Astrocyte (in vitro differentiated cells and primary cell): Measurements from ENCODE around the gene NUMB. TPM values are rescaled to one million over a fixed set of nuclear protein-coding genes. Genes with fewer than 3 reads are reported as not detected.

Source experiments
- DNase-seq: peaks from one replicate; pipeline ENCODE4 v3.0.0-alpha.2; 2010; ENCODE audit warnings: low read depth
- FAIRE-seq: peaks from 2 replicates; lab custom pipeline; 2011; peaks lifted over from hg19 to GRCh38; lab: Jason Lieb, UNC
- H2AFZ ChIP-seq: 2 replicates; pipeline ENCODE4 v1.6.0; 2012; ENCODE audit warnings: low read depth, low read length, inconsistent platforms
- H3K27ac ChIP-seq: 2 replicates; pipeline ENCODE4 v1.5.1; 2011; ENCODE audit warnings: low read depth, low read length, inconsistent platforms
- H3K27me3 ChIP-seq: 2 replicates; pipeline ENCODE4 v1.6.0; 2011; ENCODE audit warnings: low read length, inconsistent platforms; ENCODE audit not compliant: insufficient read depth
- H3K36me3 ChIP-seq: 2 replicates; pipeline ENCODE4 v1.5.1; 2011; ENCODE audit warnings: low read length, inconsistent platforms; ENCODE audit not compliant: insufficient read depth
- H3K4me1 ChIP-seq: 2 replicates; pipeline ENCODE4 v1.5.1; 2011; ENCODE audit warnings: low read length, inconsistent platforms; ENCODE audit not compliant: insufficient read depth
- H3K4me2 ChIP-seq: 2 replicates; pipeline ENCODE4 v1.6.0; 2012; ENCODE audit warnings: low read length, inconsistent platforms
- H3K4me3 ChIP-seq: 2 replicates; pipeline ENCODE4 v1.5.1; 2011; ENCODE audit warnings: low read depth, mild to moderate bottlenecking, low read length, inconsistent platforms; ENCODE audit not compliant: insufficient read depth
- H3K79me2 ChIP-seq: 2 replicates; pipeline ENCODE4 v1.6.0; 2012; ENCODE audit warnings: mild to moderate bottlenecking, low read length, inconsistent platforms; ENCODE audit not compliant: insufficient read depth
- H3K9ac ChIP-seq: 2 replicates; pipeline ENCODE4 v1.6.0; 2012; ENCODE audit warnings: mild to moderate bottlenecking, low read length, inconsistent platforms
- H3K9me3 ChIP-seq: 2 replicates; pipeline ENCODE4 v1.5.1; 2012; ENCODE audit warnings: low read depth, mild to moderate bottlenecking, low read length, inconsistent platforms; ENCODE audit not compliant: insufficient read depth
- H4K20me1 ChIP-seq: 2 replicates; pipeline ENCODE4 v1.6.0; 2012; ENCODE audit warnings: low read length, inconsistent platforms; ENCODE audit not compliant: insufficient read depth
- H3K27ac Mint-ChIP-seq: one replicate; pipeline ENCODE4 v1.8.0; 2021; ENCODE audit warnings: mild to moderate bottlenecking, mixed read lengths; ENCODE audit not compliant: unreplicated experiment
- H3K27me3 Mint-ChIP-seq: one replicate; pipeline ENCODE4 v1.8.0; 2021; ENCODE audit warnings: low read depth, mixed read lengths; ENCODE audit not compliant: unreplicated experiment
- H3K36me3 Mint-ChIP-seq: one replicate; pipeline ENCODE4 v1.8.0; 2021; ENCODE audit warnings: low read depth, mixed read lengths; ENCODE audit not compliant: unreplicated experiment
- H3K4me1 Mint-ChIP-seq: one replicate; pipeline ENCODE4 v1.8.0; 2021; ENCODE audit warnings: low read depth, mixed read lengths; ENCODE audit not compliant: unreplicated experiment
- H3K4me3 Mint-ChIP-seq: one replicate; pipeline ENCODE4 v1.8.0; 2021; ENCODE audit warnings: mild to moderate bottlenecking, moderate library complexity, mixed read lengths; ENCODE audit not compliant: unreplicated experiment
- H3K9me3 Mint-ChIP-seq: one replicate; pipeline ENCODE4 v1.8.0; 2021; ENCODE audit warnings: mild to moderate bottlenecking, mixed read lengths; ENCODE audit not compliant: unreplicated experiment
- CTCF ChIP-seq: IDR thresholded peaks from 2 replicates; pipeline ENCODE4 v1.5.1; 2011; ENCODE audit warnings: low read depth, mild to moderate bottlenecking, inconsistent platforms, low read length, moderate library complexity; ENCODE audit not compliant: insufficient read depth
- EZH2 ChIP-seq: IDR thresholded peaks from 2 replicates; pipeline ENCODE4 v1.6.1; 2012; ENCODE audit warnings: mild to moderate bottlenecking, low read length, inconsistent platforms; ENCODE audit not compliant: insufficient read depth
- total RNA-seq: library from RNA; stranded (reverse); gene quantifications from 2 replicates; pipeline ENCODE4 v1.2.1, GENCODE V29; 2021

The NUMB gene
- total RNA-seq, 1 donor from 2014 or later: 93.9 TPM

GRCh38 chr14:73231981-73232851, 226.1 kb downstream of the NUMB start:
- Histone ChIP-seq H3K27ac (no peak overlapping the region), H3K4me1 (peaks cover 18% of the 10 kb centered on the region), H3K9me3 (no peaks in the 10 kb centered on the region), H3K9ac (no peak overlapping the region), H3K79me2 (no peaks in the 10 kb centered on the region), H3K36me3 (no peaks in the 10 kb centered on the region), H3K4me3 (no peak overlapping the region), H3K27me3 (peaks cover 40% of the 10 kb centered on the region), H2AFZ (no peak overlapping the region), H4K20me1 (peaks cover 4% of the 10 kb centered on the region), H3K4me2 (no peak overlapping the region)
- no peak overlapping the region for H3K4me3 Mint-ChIP-seq
- TF ChIP-seq EZH2: no peak
- TF ChIP-seq CTCF: no peak
- H3K4me1 Mint-ChIP-seq: peaks cover 40% of the 10 kb centered on the region
- FAIRE-seq (no peak), DNase-seq (no peak)
- H3K9me3 Mint-ChIP-seq: no peaks in the 10 kb centered on the region
- H3K36me3 Mint-ChIP-seq: no peaks in the 10 kb centered on the region
- no peak overlapping the region for H3K27ac Mint-ChIP-seq
- peaks cover 17% of the 10 kb centered on the region for H3K27me3 Mint-ChIP-seq

GRCh38 chr14:73230051-73230450, 228.3 kb downstream of the NUMB start:
- Histone ChIP-seq H3K27me3 (peaks cover 21% of the 10 kb centered on the region), H3K4me3 (no peak overlapping the region), H2AFZ (no peak overlapping the region), H3K4me2 (no peak overlapping the region), H3K9me3 (no peaks in the 10 kb centered on the region), H3K36me3 (no peaks in the 10 kb centered on the region), H3K9ac (no peak overlapping the region), H3K79me2 (no peaks in the 10 kb centered on the region), H3K27ac (no peak overlapping the region), H4K20me1 (no peaks in the 10 kb centered on the region), H3K4me1 (peaks cover 18% of the 10 kb centered on the region)
- Mint-ChIP-seq H3K27me3 (peaks cover 11% of the 10 kb centered on the region), H3K36me3 (no peaks in the 10 kb centered on the region), H3K9me3 (no peaks in the 10 kb centered on the region), H3K27ac (no peak overlapping the region), H3K4me1 (peaks cover 29% of the 10 kb centered on the region), H3K4me3 (no peak overlapping the region)
- TF ChIP-seq EZH2: no peak
- no peak for TF ChIP-seq CTCF
- DNase-seq: no peak
- FAIRE-seq: no peak
